ENCODE data around the gene BAX. TPM values are rescaled to one million over a fixed set of nuclear protein-coding genes. Genes with fewer than 3 reads are reported as not detected.
"Not testable (repeated sequence)": the region's sequence is repeated elsewhere in the genome, so short reads cannot be mapped to it uniquely, and the experiment has no call there.

BAX gene
- 100 to 1,000 TPM; 285 to 296 TPM for total RNA-seq

- Mint-ChIP-seq H3K27me3 (peaks cover 1% of the 10 kb centered on the region), H3K9me3 (no peaks in the 10 kb centered on the region), H3K4me3 (peak within 1 kb of the TSS; percentile 96), H3K27ac (peak within 1 kb of the TSS; percentile 94), H3K36me3 (peaks cover 34% of the 10 kb centered on the region), H3K4me1 (peaks cover 28% of the 10 kb centered on the region)
- POLR2A ChIA-PET, result interaction anchor here (0.6 to 2.1 kb wide), 14 partner anchors 8 to 412 kb away, joined by 3 to 12 read pairs (median 5); partner anchors contain the start of genes DHDH, NUCB1, PPP1R15A and RUVBL2
- DNase-seq (peak; percentile 94), ATAC-seq (ENCODE audit: low read depth) (peak; percentile 85)
Observed at GRCh38 chr19:48954595-48955307, at the start of gene BAX. Gene BAX, plus strand, starts transcription at chr19:48954875. Its CDS starts 54 bp downstream, at chr19:48954929.

DNA sequence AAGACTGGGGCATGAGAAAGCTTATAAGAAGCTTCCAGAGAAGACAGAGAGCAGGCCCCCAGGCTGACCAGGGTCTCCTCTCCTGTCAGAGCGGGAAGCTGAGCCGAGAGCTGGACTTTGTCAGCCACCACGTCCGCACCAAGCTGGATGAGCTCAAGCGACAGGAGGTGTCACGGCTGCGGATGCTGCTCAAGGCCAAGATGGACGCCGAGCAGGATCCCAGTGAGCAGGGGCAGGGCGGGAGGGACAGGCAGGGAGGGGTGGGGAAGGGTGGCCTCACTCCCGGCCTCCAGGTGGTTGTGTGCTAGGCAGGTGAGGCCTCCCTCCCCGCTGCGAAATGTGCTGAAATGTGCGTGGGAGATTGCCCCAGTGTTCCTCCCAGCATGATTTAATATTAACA lies 49.0 kb upstream of the BAX start:
- Mint-ChIP-seq H3K4me3 (no peak overlapping the region), H3K27ac (no peak overlapping the region), H3K27me3 (no peaks in the 10 kb centered on the region), H3K9me3 (no peaks in the 10 kb centered on the region), H3K4me1 (peaks cover 15% of the 10 kb centered on the region), H3K36me3 (peaks cover 56% of the 10 kb centered on the region)
- ATAC-seq (ENCODE audit: low read depth), result no peak
- DNase-seq, result no peak
- POLR2A ChIA-PET, result interaction anchor here (0.7 to 1.9 kb wide), 2 partner anchors 34 to 400 kb away, joined by 3 to 5 read pairs; partner anchors contain the start of gene PPP1R15A

- POLR2A ChIA-PET, result interaction anchor here (0.7 to 1.0 kb wide), 3 partner anchors 10 to 399 kb away, joined by 3 to 5 read pairs (median 4); no protein-coding TSS in a partner anchor
- Mint-ChIP-seq H3K27ac (no peak overlapping the region), H3K4me3 (no peak overlapping the region), H3K27me3 (no peaks in the 10 kb centered on the region), H3K9me3 (no peaks in the 10 kb centered on the region), H3K36me3 (peaks cover 53% of the 10 kb centered on the region), H3K4me1 (peaks cover 13% of the 10 kb centered on the region)
- ATAC-seq (ENCODE audit: low read depth), result no peak
- no peak for DNase-seq
Observed at GRCh38 chr19:48906324-48906723, 48.4 kb upstream of the BAX start.

GRCh38 chr19:48907671-48908070 lies 47.0 kb upstream of the BAX start:
- no peak for DNase-seq
- peaks cover 51% of the 10 kb centered on the region for H3K36me3 Mint-ChIP-seq
- no peak overlapping the region for H3K4me3 Mint-ChIP-seq
- H3K9me3 Mint-ChIP-seq, result no peaks in the 10 kb centered on the region
- peaks cover 5% of the 10 kb centered on the region for H3K4me1 Mint-ChIP-seq
- no peaks in the 10 kb centered on the region for H3K27me3 Mint-ChIP-seq
- no peak for ATAC-seq (ENCODE audit: low read depth)
- H3K27ac Mint-ChIP-seq, result peak overlapping the region; percentile 34
- POLR2A ChIA-PET, result no interaction called here

GRCh38 chr19:48909424-48910077 lies 45.1 kb upstream of the BAX start:
- POLR2A ChIA-PET; DNase-seq; H3K27ac Mint-ChIP-seq; ATAC-seq (ENCODE audit: low read depth); H3K4me1 Mint-ChIP-seq; H3K27me3 Mint-ChIP-seq; H3K9me3 Mint-ChIP-seq; H3K4me3 Mint-ChIP-seq: not testable (repeated sequence)
- H3K36me3 Mint-ChIP-seq, result peaks cover 49% of the 10 kb centered on the region

GRCh38 chr19:48910803-48911202 lies 43.9 kb upstream of the BAX start:
- no peak for ATAC-seq (ENCODE audit: low read depth)
- H3K27ac Mint-ChIP-seq, result no peak overlapping the region
- H3K4me3 Mint-ChIP-seq, result no peak overlapping the region
- peaks cover 2% of the 10 kb centered on the region for H3K4me1 Mint-ChIP-seq
- DNase-seq, result no peak
- H3K36me3 Mint-ChIP-seq, result peaks cover 41% of the 10 kb centered on the region
- H3K9me3 Mint-ChIP-seq, result no peaks in the 10 kb centered on the region
- no peaks in the 10 kb centered on the region for H3K27me3 Mint-ChIP-seq
- POLR2A ChIA-PET, result interaction anchor here (0.7 to 2.1 kb wide), 2 partner anchors 36 to 58 kb away, joined by 5 read pairs; no protein-coding TSS in a partner anchor

- H3K4me1 Mint-ChIP-seq, result no peaks in the 10 kb centered on the region
- POLR2A ChIA-PET, result interaction anchor here (0.7 to 1.1 kb wide), 2 partner anchors 14 to 58 kb away, joined by 3 to 4 read pairs; partner anchors contain the start of gene NUCB1
- DNase-seq (no peak), ATAC-seq (ENCODE audit: low read depth) (peak; percentile 30)
- H3K9me3 Mint-ChIP-seq, result no peaks in the 10 kb centered on the region
- no peak overlapping the region for H3K4me3 Mint-ChIP-seq
- no peak overlapping the region for H3K27ac Mint-ChIP-seq
- H3K36me3 Mint-ChIP-seq, result peaks cover 36% of the 10 kb centered on the region
- H3K27me3 Mint-ChIP-seq, result no peaks in the 10 kb centered on the region
Observed at GRCh38 chr19:48913114-48913889, 41.4 kb upstream of the BAX start.

GRCh38 chr19:48914181-48914580 lies 40.5 kb upstream of the BAX start:
- Mint-ChIP-seq H3K36me3 (peaks cover 34% of the 10 kb centered on the region), H3K27ac (peak overlapping the region; percentile 16), H3K27me3 (no peaks in the 10 kb centered on the region), H3K4me1 (no peaks in the 10 kb centered on the region), H3K4me3 (no peak overlapping the region), H3K9me3 (no peaks in the 10 kb centered on the region)
- ATAC-seq (ENCODE audit: low read depth), result no peak
- no peak for DNase-seq
- POLR2A ChIA-PET, result interaction anchor here (0.7 to 1.2 kb wide), 2 partner anchors 12 to 57 kb away, joined by 4 read pairs; no protein-coding TSS in a partner anchor

DNA sequence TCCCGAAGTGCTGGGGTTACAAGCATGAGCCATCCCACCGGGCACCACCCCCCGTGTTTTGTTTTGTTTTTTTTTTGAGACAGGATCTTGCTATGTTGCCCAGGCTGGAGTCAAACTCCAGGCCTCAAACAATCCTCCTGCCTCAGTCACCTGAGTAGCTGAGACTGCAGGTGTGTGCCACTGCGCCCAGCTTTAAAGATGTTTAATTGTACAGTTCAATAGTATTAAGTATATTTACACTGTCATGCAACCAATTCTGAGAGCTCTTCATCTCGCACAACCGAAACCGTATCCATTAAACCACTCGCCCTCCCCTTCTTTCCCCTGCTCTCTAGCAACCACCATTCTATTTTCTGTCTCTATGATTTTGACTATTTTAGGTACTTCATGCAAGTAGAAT lies 38.9 kb upstream of the BAX start:
- H3K27me3 Mint-ChIP-seq, result no peaks in the 10 kb centered on the region
- ATAC-seq (ENCODE audit: low read depth), result no peak
- no peak overlapping the region for H3K27ac Mint-ChIP-seq
- H3K4me3 Mint-ChIP-seq, result no peak overlapping the region
- POLR2A ChIA-PET, result interaction anchor here (0.8 to 1.2 kb wide), 2 partner anchors 16 to 44 kb away, joined by 3 read pairs; partner anchors contain the start of genes NUCB1 and PPP1R15A
- no peaks in the 10 kb centered on the region for H3K4me1 Mint-ChIP-seq
- H3K9me3 Mint-ChIP-seq, result no peaks in the 10 kb centered on the region
- H3K36me3 Mint-ChIP-seq, result peaks cover 31% of the 10 kb centered on the region
- no peak for DNase-seq

DNA sequence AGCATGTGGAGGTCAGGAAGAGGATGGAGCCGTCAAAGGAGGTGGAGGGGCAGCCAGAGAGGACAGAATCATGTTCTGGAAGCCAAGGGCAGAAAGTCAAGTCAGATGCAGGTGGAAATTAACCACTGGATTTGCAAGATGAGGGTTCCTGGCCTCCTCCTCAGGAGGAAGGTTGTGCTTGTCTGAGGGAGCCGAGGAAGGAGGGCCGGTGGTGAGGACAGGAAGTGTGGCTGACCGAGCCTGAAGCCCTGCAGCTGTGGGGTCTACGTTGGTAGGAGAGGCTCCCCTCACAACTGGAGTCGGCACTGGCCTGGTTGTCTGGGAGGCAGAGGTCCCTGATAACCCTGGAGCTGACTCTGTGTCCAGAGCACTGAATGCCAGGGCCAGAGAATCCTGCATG lies 36.6 kb upstream of the BAX start:
- H3K36me3 Mint-ChIP-seq, result peaks cover 20% of the 10 kb centered on the region
- no peaks in the 10 kb centered on the region for H3K27me3 Mint-ChIP-seq
- DNase-seq, result no peak
- no peaks in the 10 kb centered on the region for H3K9me3 Mint-ChIP-seq
- peak overlapping the region; percentile 48 for H3K27ac Mint-ChIP-seq
- no peak overlapping the region for H3K4me3 Mint-ChIP-seq
- no peak for ATAC-seq (ENCODE audit: low read depth)
- POLR2A ChIA-PET, result interaction anchor here (0.6 to 2.7 kb wide), 3 partner anchors 18 to 170 kb away, joined by 3 to 5 read pairs (median 5); partner anchors contain the start of genes GYS1, NUCB1 and RUVBL2
- H3K4me1 Mint-ChIP-seq, result no peaks in the 10 kb centered on the region

GRCh38 chr19:48918801-48919247 lies 35.9 kb upstream of the BAX start:
- H3K4me1 Mint-ChIP-seq, result no peaks in the 10 kb centered on the region
- peak overlapping the region; percentile 38 for H3K27ac Mint-ChIP-seq
- no peaks in the 10 kb centered on the region for H3K27me3 Mint-ChIP-seq
- H3K9me3 Mint-ChIP-seq, result no peaks in the 10 kb centered on the region
- ATAC-seq (ENCODE audit: low read depth), result no peak
- H3K36me3 Mint-ChIP-seq, result peaks cover 19% of the 10 kb centered on the region
- POLR2A ChIA-PET, result interaction anchor here (0.8 to 2.7 kb wide), 3 partner anchors 14 to 74 kb away, joined by 3 to 7 read pairs (median 5); partner anchors contain the start of genes DHDH, GYS1, NUCB1 and RUVBL2
- no peak overlapping the region for H3K4me3 Mint-ChIP-seq
- no peak for DNase-seq

- POLR2A ChIA-PET, result interaction anchor here (0.6 to 2.7 kb wide), 3 partner anchors 14 to 40 kb away, joined by 5 to 7 read pairs (median 6); partner anchors contain the start of genes DHDH and NUCB1
- ATAC-seq (ENCODE audit: low read depth); H3K27ac Mint-ChIP-seq; DNase-seq; H3K9me3 Mint-ChIP-seq; H3K4me1 Mint-ChIP-seq; H3K4me3 Mint-ChIP-seq; H3K27me3 Mint-ChIP-seq: not testable (repeated sequence)
- peaks cover 17% of the 10 kb centered on the region for H3K36me3 Mint-ChIP-seq
Observed at GRCh38 chr19:48919271-48919670, 35.4 kb upstream of the BAX start.

DNA sequence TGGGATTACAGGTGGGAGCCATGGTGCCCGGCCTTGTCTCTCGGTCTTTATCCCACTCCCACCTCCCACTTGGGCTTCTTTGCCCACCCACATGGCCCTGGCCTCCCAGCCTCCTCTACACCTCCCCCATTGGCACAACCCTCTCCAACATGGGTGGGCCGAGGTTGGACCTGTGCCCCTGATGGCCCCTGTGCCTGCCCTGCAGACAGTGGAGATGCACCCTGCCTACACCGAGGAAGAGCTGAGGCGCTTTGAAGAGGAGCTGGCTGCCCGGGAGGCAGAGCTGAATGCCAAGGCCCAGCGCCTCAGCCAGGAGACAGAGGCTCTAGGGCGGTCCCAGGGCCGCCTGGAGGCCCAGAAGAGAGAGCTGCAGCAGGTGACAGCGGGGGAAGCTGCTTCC lies 33.7 kb upstream of the BAX start:
- Mint-ChIP-seq H3K4me1 (no peaks in the 10 kb centered on the region), H3K27me3 (no peaks in the 10 kb centered on the region), H3K4me3 (no peak overlapping the region), H3K9me3 (no peaks in the 10 kb centered on the region), H3K27ac (no peak overlapping the region), H3K36me3 (peaks cover 15% of the 10 kb centered on the region)
- POLR2A ChIA-PET, result no interaction called here
- DNase-seq (no peak), ATAC-seq (ENCODE audit: low read depth) (no peak)
